GM12891 (cell line): ENCODE results near the gene MICAL3.

Experiments used
- POLR2A ChIP-seq: IDR thresholded peaks from 2 replicates; pipeline ENCODE4 v1.6.1; 2011; ENCODE audit warnings: low read depth, low read length, control low read depth
- POLR2AphosphoS5 ChIP-seq: IDR thresholded peaks from 2 replicates; pipeline ENCODE4 v1.6.1; 2011; ENCODE audit warnings: low read depth, low read length, control low read depth
- SPI1 ChIP-seq: IDR thresholded peaks from 2 replicates; pipeline ENCODE4 v1.6.1; 2011; ENCODE audit warnings: low read depth, low read length, control low read depth

GRCh38 chr22:17777005-17777716 lies 247.2 kb downstream of the MICAL3 start:
- TF ChIP-seq POLR2AphosphoS5, result peak; percentile 85
- TF ChIP-seq POLR2A, result peak; percentile 92
- peak; percentile 64 for TF ChIP-seq SPI1
